ENCODE results near the gene HTR1B.

DNA sequence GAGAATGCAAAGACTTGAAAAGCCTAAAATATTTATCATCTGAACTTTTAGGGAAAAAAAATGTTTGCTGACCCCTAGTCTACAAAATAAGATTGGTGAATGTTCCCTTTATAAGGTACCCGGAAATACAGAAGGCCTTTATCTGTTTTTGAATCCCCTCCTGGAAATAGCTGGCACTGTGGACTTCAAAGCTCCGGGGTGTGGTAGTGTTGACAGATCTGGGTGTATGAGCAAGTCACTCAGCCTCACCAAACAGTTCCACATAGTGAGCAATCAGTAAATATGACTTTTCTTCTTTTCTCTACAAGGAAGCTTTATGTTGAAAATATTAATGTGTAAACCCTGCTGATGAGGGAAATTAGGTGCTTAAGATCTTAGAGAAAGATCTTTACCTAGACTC lies 29.2 kb upstream of the HTR1B start:
- TF ChIP-seq, protein P1, sequence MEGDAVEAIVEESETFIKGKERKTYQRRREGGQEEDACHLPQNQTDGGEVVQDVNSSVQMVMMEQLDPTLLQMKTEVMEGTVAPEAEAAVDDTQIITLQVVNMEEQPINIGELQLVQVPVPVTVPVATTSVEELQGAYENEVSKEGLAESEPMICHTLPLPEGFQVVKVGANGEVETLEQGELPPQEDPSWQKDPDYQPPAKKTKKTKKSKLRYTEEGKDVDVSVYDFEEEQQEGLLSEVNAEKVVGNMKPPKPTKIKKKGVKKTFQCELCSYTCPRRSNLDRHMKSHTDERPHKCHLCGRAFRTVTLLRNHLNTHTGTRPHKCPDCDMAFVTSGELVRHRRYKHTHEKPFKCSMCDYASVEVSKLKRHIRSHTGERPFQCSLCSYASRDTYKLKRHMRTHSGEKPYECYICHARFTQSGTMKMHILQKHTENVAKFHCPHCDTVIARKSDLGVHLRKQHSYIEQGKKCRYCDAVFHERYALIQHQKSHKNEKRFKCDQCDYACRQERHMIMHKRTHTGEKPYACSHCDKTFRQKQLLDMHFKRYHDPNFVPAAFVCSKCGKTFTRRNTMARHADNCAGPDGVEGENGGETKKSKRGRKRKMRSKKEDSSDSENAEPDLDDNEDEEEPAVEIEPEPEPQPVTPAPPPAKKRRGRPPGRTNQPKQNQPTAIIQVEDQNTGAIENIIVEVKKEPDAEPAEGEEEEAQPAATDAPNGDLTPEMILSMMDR (optimal IDR thresholded peaks at IDR 0.05 in 1 of 3, IDR thresholded peaks at IDR 0.05 in 1 of 3, conservative IDR thresholded peaks at IDR 0.05 in 1 of 3; ENCODE audit: extremely low read depth in 1 of 3, insufficient read depth in 2 of 3, low read length in 3 of 3) = no peak
- no peak for TF ChIP-seq EZH2 (IDR thresholded peaks at IDR 0.05; ENCODE audit: low read length)
